C4-2B (cell line): Measurements from ENCODE around the gene GRIA1.

ENCODE experiments used
- CTCF ChIP-seq: fragments of 450-650 bp; conservative IDR thresholded peaks from 2 replicates; pipeline ENCODE4 v1.5.1; 2017; ENCODE audit warnings: mild to moderate bottlenecking
- ZFX ChIP-seq: fragments of 450-650 bp; IDR thresholded peaks from 2 replicates; pipeline ENCODE4 v1.6.1; 2017

- TF ChIP-seq CTCF (no peak), ZFX (no peak)
Observed at GRCh38 chr5:153533546-153533945, 43.1 kb downstream of the GRIA1 start.
